Colon (tissue), 2 donors: Measurements from ENCODE around the gene MIA2.
"Not testable (repeated sequence)": the region's sequence is repeated elsewhere in the genome, so short reads cannot be mapped to it uniquely, and the experiment has no call there.

ENCODE experiments used
- FAIRE-seq: peaks from 2 replicates; lab custom pipeline; 2012; peaks lifted over from hg19 to GRCh38; lab: Jason Lieb, UNC
- donor health status: control.
- donor health status: control.

The MIA2 gene

DNA sequence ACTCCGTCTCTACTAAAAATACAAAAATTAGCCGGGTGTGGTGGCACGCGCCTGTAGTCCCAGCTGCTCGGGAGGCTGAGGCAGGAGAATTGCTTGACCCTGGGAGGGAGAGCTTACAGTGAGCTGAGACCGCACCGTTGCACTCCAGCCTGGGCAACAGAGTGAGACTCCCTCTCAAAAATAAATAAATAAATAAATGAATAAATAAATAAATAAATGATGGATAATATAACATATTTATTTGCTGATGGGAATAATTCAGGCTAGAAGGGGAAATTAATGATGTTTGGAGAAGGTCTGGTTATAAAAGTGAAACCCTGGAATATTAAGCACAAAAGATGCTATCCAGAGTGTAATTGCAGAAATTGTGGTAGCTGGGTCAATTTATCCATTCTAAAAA lies 107.4 kb downstream of the MIA2 start:
- FAIRE-seq = not testable (repeated sequence)

DNA sequence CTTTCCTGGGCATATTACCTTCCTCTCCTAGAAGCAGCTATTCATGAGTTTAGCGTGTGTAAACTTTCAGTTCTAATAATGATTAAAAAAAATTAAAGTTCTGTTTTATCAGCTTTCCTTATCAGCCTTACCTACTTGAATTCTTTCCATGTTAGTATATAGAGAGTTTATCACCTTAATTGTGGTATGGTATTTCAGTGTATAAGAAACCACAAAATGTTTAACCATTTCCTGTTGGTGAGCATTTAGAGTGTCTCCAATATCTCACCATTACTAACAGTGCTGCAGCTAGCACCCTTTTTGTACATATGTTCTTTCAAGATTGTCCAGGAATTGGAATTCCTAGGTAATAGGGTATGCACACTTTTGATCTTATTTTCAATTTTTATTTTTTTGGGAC lies 109.1 kb downstream of the MIA2 start:
- no peak for FAIRE-seq

DNA sequence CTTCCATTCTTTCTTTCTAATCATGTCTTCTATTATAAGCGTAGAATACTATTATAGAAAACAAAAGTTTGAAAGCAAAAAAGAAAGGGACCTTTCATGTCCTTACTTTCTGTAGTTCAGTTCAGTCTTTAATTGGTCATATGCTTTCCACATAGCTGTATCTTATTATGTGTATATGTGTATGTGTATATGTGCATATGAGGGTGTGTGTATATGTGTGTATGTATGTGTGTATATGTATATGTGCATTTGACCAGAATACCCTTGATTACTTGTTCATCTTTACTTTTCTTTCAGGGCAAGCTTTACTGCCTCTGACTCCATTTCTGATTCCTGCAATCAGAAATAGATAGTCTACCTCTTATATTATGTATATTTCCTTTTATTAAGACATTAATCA lies 109.9 kb downstream of the MIA2 start:
- no peak for FAIRE-seq

DNA sequence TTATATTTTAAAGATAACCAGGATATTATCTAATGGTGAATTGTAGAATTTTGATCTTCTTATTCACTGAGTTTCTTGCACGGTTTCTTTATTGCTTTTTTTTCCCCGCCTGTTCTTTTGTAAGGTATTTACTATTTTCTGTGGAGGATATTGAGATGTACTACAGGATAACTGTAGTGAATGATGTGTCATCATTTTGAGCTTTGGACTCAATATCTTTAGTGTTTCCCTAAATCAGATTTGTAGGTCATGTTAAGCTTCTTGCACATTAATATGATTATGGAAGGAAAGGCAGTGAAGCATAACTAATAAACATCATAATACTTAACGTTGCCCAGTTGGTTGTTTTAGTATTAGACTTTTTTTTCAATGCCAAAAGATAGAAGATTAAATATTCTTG lies 117.2 kb downstream of the MIA2 start:
- no peak for FAIRE-seq

DNA sequence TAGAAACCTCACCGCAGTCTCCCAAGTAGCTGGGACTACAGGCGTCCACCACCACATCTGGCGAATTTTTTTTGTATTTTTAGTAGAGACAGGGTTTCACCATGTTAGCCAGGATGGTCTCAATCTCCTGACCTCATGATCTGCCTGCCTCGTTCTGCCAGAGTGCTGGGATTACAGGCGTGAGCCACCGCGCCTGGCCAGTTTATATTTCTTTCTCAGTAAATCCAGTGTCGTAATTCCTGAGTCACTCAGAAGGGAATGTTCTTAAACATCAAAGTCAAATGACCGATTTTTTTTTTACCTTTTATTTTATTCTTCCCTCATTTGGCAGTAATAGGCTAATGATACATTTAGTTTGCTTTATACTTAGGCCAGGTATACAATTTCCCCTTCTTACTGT lies 118.0 kb downstream of the MIA2 start:
- no peak for FAIRE-seq

DNA sequence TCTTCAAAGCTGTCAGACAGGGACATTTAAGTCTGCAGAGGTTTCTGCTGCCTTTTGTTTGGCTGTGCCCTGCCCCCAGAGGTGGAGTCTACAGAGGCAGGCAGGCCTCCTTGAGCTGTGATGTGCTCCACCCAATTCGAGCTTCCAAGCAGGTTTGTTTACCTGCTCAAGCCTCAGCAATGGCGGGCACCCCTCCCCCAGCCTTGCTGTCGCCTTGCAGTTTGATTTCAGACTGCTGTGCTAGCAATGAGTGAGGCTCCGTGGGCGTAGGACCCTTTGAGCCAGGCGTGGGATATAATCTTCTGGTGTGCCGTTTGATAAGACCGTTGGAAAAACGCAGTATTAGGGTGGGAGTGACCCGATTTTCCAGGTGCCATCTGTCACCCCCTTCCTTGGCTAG lies 125.4 kb downstream of the MIA2 start:
- FAIRE-seq = not testable (repeated sequence)

DNA sequence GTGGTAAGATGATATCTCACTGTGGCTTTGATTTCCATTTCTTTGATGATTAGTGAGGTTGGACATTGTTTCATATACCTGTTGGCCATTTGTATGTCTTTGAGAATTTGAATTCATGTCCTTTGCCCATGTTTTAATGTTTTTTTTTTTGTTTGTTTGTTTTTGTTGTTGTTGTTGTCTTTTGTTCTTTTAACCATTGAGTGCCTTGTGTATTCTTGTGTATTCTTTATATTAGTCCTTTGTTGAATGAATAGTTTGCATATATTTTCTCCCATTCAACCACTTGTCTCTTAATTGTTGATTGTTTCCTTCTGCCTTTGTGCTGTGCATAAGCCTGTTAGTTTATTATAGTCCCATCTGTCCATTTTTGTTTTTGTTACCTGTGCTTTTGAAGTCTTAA lies 126.6 kb downstream of the MIA2 start:
- no peak for FAIRE-seq

DNA sequence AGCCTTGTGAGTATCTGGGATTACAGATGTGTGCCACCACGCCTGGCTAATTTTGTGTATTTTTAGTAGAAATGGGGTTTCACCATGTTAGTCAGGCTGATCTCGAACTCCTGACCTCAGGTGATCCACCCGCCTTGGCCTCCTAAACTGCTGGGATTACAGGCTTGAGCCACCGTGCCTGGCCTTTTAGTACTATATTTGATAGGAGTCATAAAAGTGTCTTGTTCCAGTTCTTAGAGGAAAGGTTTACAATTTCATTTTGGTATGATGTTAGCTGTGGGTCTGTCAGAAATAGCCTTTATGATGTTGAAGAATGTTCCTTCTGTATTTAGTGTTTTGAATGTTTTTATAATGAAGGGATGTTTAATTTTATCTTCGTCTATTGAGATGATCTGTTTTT lies 127.8 kb downstream of the MIA2 start:
- not testable (repeated sequence) for FAIRE-seq

DNA sequence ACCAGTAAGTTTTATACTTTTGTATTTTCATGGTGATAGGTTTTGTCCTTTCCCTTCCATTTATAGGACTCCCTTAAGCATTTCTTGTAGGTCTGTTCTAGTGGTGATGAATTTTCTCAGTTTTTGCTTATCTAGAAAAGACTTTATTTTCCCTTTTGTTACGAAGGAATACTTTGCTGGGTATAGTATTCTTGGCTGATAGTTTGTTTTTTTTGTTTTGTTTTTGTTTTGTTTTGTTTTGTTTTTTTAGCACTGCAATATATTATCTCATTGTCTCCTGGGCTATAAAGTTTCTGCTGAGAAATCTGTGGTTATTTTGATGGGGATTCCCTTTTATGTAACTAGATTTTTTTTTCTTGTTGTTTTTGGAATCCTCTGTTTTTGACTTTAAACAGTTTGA lies 130.8 kb downstream of the MIA2 start:
- peak; percentile 24 for FAIRE-seq

DNA sequence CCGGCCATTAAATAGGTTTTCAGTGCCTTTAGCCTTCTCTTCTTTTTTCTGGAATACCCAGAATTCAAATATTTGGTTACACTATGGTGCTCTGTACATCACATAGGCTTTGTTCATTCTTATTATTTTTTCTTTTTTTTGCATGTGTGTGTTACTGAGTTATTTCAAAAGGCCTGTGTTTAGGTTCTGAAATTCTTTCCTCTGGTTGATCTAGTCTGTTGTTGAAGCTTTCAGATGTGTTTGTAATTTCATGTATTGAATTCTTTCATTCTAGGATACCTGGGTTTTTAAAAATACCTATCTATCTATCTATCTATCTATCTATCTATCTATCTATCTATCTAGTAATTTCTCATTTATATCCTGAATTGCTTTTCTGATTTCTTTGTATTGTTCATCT lies 131.6 kb downstream of the MIA2 start:
- FAIRE-seq = no peak

DNA sequence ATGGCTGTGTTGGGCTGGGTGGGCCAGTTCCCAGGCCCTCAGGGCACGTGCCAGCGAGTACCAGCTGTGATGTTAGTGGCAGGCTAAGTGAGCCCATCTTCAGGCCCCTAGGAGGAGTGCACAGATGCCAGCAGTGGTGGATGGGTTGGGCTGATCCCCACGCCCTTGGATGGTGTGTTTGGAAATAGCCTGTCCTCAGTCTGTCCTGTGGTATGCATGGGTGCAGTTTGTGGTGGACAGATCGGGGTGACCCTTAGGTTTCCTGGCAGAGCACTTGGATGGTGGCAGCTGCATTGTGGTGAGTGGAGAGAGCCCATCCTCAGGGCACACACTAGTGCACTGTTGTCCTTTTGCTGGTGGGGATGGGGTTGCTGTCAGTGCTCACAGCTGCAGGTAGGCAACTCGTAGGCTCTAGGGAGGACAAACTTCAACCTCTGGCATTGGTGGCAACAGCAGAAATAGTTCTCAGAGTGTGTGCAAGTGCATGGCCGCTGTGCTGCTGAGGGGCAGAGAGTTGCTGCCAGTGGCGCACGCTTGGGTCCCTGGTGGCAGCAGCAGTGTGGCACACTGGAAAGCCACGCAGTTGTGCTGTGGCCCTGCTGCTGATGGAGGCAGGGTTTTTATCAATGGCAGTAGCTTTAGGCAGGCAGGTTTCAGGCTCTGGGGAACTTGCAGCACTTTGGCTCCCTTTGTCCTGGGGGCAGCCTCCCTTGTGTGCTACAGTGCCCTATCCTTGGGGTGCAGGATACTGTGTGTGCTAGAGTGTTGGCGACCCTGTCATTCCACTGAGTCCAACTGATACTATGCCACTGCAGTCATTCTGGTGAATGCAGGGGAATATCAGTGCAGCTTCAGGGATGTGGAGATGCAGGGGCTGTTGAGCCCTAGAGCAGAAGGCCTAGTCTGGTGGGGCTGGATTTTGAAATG lies 133.0 kb downstream of the MIA2 start:
- FAIRE-seq = no peak

DNA sequence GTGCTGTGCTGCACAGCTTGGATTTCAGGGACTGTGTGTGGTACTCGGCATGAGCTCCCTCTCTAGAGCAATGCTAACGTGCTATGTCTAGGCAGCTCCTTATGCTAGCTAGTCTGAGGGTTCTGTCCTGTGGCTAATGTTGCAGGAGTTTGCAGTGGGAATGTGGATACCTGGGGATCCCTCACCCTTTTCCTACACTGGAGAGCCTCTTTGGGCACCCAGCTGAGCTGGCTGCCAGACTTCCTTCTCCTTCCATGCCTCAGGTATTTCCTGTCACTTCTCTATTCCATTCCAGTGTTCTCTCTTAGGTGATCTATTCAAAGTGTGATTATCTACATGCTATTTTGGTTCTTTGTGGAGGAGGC lies 133.7 kb downstream of the MIA2 start:
- no peak for FAIRE-seq

DNA sequence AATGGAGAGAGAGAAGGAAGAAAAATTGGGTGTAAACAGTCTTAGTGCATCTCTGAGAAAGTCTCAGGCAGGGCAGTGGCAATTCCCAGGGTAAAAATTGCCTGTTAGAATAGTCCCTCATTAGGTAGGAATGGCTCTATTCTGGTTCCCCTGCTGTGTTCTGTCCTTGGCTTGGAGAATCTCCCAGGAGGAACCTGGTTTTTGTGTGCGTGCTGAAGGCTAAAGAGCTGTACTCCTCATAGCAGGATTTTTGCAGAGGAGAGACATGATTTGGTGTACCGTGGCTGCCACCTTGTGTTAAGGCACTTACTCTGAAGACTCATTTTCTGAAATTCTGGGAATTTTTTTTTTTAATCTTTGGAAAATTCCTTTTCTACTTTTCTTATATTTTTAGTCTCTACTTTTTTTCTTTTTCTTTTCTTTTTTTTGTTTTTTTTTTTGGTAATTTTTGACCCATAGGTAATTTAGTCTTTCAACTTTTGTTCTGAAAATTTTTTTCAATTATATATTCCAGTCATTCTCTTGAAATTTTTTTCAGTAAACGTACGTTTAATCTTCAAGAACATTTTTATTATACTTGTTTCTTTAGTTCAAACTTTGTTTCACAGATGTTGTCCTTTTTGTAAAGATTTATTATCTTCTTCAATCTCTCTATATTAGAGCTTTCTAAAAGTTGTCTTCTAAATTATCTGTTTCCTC lies 134.7 kb downstream of the MIA2 start:
- peak; percentile 51 for FAIRE-seq

DNA sequence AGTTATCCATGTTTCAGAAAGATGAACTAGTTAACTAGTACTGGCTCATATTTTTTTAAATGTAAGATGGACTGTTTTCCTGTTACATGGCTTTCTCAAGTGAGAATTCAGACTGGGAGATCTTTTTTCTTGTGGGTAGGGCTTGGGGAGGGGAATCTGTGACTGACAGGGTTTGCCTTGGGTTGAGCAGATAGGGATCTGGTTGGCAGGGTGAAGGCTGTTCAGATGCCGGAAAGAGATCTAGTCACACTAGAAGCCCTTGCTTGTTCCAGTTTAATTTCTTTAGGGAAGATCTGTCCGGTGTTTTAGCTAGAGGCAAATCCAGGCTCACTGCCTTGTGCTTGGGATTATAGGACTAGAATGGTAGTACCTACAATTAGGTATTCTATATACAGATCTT lies 135.3 kb downstream of the MIA2 start:
- no peak for FAIRE-seq

DNA sequence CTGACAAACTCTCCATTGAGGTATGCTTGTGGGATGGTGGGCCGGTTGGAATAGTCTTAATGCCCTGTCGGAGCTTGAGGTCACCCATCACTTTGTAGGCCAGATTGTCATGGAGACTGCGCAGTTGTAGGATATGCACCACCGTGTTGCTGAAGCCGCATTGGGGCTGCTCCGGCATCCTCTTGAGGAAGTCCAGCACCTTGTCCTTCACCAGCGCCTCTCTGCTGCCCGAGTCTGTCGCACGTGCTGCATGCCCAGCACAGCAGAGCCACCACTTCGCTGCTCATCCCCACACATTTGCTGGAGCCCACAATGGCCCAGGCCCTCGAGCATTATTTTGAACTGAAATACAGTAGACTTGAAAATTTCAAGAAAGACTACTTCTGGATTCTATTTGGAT lies 136.7 kb downstream of the MIA2 start:
- no peak for FAIRE-seq

DNA sequence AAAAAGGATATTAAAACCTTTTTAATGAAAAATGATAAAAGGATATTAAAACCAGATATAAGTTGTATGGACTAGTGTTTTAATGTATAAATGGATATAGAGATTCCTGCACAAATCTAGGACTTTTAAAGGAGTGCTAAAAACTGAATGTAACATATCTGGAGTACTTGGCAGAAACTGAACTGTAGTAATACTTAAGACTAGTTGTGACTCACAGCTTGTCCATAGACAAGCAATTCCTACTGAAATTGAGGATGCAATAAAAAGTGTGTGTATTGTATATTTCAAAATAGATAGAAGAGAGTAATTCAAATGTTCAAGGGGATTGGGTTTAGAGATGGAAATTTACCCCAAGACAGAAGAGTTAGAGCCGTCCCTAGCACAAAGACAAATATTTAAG lies 138.9 kb downstream of the MIA2 start:
- peak; percentile 21 for FAIRE-seq

DNA sequence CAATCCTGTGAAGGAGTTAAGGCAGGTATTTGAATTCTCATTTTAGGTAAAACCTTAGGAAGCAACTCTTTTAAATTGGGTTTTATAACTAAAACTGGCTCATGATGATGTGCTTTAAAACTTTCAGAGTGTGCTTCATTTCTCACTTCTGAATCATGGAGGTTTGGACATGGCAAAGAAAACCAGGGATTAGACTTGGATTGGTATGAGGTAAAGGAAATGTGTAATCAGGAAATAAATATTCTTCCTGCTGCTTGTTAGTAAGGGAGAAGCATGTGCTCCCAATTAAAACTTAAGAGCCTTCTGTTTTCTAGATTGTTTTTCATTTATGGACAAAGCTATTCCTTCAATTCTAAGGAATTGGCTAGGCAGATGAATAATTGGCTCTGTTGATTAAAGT lies 141.1 kb downstream of the MIA2 start:
- FAIRE-seq = no peak

DNA sequence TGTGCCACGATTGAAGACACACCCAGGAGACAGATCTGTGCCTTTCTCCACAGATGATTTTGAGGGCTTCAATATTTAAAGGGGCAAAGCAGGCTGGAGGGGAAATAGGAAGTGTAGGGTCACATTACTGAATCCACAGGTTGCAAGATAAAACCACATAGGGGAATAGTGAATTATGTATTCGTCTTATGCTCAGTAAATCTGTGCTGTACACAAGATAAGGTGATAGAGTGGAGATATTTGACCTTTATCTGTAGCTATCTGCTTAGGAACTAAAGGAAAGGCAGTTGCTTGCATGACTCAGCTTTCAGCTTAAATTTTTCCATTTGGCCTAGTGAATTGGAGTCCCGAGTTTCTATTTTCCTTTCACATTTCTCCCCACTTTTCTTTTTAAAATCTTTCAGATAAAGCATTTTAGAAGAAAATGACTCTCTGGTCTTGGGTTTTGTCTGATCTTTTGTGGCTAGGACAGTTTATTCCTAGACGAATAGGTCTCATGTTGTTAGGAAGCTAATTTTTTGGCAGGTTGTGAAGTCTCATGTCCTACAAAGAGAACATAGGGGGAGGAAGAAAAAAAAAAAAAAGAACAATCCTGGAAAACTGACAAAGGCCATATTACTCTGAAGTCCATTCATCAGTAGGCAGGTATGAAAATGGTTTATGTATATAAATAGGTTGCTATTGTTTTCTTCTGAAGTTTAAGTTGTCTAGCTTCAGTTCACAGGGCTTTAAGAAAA lies 143.1 kb downstream of the MIA2 start:
- no peak for FAIRE-seq

DNA sequence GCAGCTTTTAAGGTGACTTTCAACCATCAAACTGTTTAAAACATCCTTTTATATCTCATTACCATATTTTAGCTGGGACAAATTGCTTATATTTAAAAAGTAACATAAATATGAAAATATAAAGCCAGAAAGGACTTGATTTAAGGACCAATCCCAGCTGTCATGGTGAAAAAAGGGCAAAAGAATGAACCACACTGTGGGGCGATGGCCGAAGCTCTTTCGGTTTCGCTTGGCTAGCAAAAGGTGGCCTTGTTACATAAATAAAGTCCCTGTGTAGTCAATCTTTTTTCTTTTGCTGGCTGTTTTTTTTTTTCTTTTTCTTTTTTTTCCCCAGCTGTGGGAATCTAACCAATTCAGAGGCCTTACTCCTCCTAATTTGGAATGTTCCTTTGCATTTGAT lies 147.7 kb downstream of the MIA2 start:
- no peak for FAIRE-seq

DNA sequence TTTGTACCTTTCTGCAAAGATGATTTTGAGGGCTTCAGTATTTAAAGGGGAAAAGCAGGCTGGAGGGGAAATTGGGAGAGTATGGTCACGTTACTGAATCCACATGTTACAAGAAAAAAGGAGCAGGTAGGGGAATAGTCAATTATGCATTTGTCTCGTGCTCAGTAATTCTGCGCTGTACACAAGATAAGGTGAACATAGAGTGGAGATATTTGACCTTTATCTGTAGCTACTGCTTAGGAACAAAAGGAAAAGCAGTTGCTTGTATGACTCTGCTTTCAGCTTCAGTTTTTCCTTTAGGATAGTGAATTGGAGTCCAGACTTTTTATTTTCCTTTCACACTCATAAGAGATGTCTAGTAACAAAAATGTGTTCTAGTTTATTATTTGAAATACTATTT lies 148.7 kb downstream of the MIA2 start:
- no peak for FAIRE-seq

DNA sequence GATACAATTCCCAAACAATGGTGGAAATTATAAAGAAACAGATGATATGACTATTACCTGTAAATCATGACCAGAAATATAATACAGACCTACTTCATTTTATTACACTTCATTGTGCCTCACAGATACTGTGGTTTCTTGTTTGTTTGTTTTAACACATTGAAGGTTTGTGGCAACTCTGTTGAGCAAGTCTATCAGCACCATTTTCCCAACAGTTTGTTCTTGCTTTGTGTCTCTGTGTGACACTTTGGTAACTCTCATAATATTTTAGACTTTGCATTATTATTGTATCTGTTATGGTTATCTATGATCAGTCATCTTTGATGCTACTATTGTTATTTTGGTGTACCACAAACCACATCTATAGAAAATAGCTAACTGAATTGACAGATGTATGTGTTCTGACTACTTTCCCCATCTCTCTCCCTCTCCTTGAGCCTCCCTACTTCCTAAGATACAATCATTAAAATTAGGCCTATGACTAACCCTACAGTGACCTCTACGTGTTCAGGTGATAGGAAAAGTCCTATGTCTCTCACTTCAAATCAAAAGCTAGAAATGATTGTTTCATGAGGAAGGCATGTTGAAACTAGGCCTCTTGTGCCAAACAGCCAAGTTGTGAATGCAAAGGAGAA lies 149.4 kb downstream of the MIA2 start:
- no peak for FAIRE-seq

DNA sequence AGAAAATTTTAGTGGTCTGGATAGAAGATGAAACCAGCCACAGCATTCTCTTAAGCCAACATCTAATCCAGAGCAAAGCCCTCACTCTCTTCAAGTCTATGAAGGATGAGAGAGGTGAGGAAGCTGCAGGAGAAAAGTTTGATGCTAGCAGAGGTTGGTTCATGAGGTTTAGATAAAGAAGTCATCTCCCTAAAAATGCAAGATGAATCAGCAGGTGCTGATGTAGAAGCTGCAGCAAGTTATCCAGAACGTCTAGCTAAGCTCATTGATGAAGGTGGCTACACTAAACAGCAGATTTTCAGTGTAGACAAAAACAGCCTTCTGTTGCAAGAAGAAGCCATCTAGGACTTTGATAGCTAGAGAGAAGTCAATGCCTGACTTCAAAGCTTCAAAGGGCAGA lies 150.0 kb downstream of the MIA2 start:
- no peak for FAIRE-seq

DNA sequence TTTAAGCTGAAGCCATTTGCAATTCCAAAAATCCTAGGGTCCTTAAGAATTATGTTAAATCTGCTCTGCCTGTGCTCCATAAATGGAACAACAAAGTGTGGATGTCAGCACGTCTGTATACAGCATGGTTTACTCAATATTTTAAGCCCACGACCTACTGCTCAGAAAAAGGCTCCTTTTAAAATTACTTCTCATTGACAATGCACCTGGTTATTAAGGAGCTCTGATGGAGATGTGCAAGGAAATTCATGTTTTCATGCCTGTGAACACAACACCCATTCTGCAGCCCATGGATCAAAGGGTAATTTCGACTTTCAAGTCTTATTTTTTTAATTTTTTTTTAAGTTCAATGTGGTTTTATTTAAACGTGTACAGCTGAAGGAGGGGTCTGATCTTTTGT lies 150.5 kb downstream of the MIA2 start:
- FAIRE-seq = no peak
